ENCODE measurements around the gene CDK19.
"Not testable (repeated sequence)": the region's sequence is repeated elsewhere in the genome, so short reads cannot be mapped to it uniquely, and the experiment has no call there.

CDK19 gene

DNA sequence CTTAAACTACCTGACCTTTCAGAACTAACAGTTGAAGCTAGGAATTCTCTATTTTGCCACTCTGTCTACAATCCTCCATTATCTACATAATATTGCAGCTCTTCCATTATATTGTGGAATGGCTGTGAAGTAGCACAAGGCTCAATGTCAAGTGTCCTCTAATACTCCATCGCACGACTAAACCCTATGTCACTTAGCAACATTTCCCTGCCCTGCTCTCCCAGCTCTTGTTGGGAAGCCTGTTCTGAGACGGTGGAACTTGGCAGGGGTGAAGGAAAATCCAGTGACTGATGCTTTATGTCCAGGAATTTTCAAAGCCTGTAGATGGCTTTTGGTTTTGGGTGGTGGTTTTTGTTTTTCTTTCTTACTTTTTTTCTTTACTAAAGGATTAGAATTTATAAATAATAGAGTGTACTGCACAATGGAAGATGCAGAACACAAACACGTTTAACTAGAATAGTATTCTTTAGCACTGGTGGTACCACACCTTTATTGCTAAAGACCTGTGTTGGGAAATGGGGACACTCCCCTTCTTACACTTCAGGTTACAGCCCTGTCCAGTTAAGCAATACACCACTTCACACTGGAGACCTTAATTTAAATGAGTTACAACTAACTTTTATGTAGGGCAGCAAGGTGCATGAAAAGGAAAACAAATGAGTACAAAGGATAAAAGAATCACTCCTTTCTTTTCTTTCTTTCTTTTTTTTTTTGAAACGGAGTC, 38.6 kb upstream of the CDK19 start:
- DNase-seq (ENCODE audit: extremely low spot score): no peak
- ChIA-PET CTCF (no interaction called here), POLR2A (no interaction called here)
- no peak for TF ChIP-seq CTCF (IDR thresholded peaks at IDR 0.05; ENCODE audit: control extremely low read depth, extremely low read depth, low read depth, missing control alignments)

- CTCF ChIA-PET: no interaction called here
- POLR2A ChIA-PET: interaction anchor here (0.7 kb wide), 1 partner anchor 240 kb away, joined by 9 read pairs; no protein-coding TSS in a partner anchor
- no peak for DNase-seq (ENCODE audit: extremely low spot score)
- no peak for TF ChIP-seq CTCF (IDR thresholded peaks at IDR 0.05; ENCODE audit: control extremely low read depth, extremely low read depth, low read depth, missing control alignments)
These were observed 37.5 kb upstream of the CDK19 start for GRCh38 chr6:110852773-110853172.

DNA sequence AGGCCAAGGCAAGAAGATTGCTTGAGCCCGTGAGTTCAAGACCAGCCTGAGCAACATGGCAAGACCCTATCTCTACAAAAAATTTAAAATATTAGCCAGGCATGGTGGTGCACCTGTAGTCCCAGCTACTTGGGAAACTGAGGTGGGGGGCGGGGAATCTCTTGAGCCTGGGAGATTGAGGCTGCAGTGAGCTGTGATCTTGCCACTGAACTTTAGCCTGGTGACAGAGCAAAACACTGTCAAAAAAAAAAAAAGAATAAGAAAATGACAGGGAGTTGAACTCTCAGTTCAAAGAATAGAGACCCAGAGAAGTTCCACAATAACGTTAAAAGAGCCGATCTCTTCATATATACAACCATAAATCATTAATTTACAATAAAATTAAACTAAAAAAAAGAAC, 34.5 kb upstream of the CDK19 start:
- POLR2A ChIA-PET: no interaction called here
- TF ChIP-seq CTCF (IDR thresholded peaks at IDR 0.05; ENCODE audit: control extremely low read depth, extremely low read depth, low read depth, missing control alignments): no peak
- DNase-seq (ENCODE audit: extremely low spot score): no peak
- CTCF ChIA-PET: interaction anchor here (1.1 kb wide), 1 partner anchor 35 kb away, joined by 4 read pairs; no protein-coding TSS in a partner anchor

GRCh38 chr6:110841266-110841665, 26.0 kb upstream of the CDK19 start:
- no peak for TF ChIP-seq CTCF (IDR thresholded peaks at IDR 0.05; ENCODE audit: control extremely low read depth, extremely low read depth, low read depth, missing control alignments)
- POLR2A ChIA-PET: interaction anchor here (1.3 kb wide), 1 partner anchor 33 kb away, joined by 4 read pairs; the partner anchor contains the start of gene AMD1
- CTCF ChIA-PET: no interaction called here
- no peak for DNase-seq (ENCODE audit: extremely low spot score)

GRCh38 chr6:110835751-110836150, 20.5 kb upstream of the CDK19 start:
- CTCF ChIA-PET; POLR2A ChIA-PET; DNase-seq (ENCODE audit: extremely low spot score): not testable (repeated sequence)

GRCh38 chr6:110833831-110834230, 18.6 kb upstream of the CDK19 start:
- ChIA-PET CTCF (interaction anchor here (1.1 to 1.2 kb wide), 2 partner anchors 10 to 12 kb away, joined by 3 to 4 read pairs; no protein-coding TSS in a partner anchor), POLR2A (no interaction called here)

More at GRCh38 chr6:110833831-110834230, 18.6 kb upstream of the CDK19 start:
- TF ChIP-seq CTCF (IDR thresholded peaks at IDR 0.05; ENCODE audit: control extremely low read depth, extremely low read depth, low read depth, missing control alignments): no peak
- no peak for DNase-seq (ENCODE audit: extremely low spot score)
